Prostate gland (tissue), 2 donors: ENCODE measurements around the gene PPY.

Experiments used
- CTCF ChIP-seq, 4 experiments: fragments of 200-600 bp in 2 of 4; fragments of 450-650 bp in 2 of 4; sonication (generic) in 2 of 4; IDR thresholded peaks; 1 replicate in 3 of 4; 2 replicates in 1 of 4; pipeline ENCODE4 v1.5.1; 2016 to 2019; ENCODE audit warnings: antibody characterized with exemption in 4 of 4, mild to moderate bottlenecking in 2 of 4, moderate library complexity in 2 of 4
- POLR2AphosphoS5 ChIP-seq: sonication (generic); formaldehyde crosslinking; IDR thresholded peaks from one replicate; pipeline ENCODE4 v1.6.1; 2017; ENCODE audit warnings: antibody characterized with exemption

GRCh38 chr17:43979011-43979410 lies 36.7 kb upstream of the PPY start:
- TF ChIP-seq CTCF (IDR thresholded peaks at IDR 0.05) (no peak), POLR2AphosphoS5 (no peak)
